H1 (cell line): ENCODE results near the gene DNASE1. TPM values are rescaled to one million over a fixed set of nuclear protein-coding genes. Genes with fewer than 3 reads are reported as not detected.
A peak's percentile ranks its signal among the peaks of the same experiment; 100 is the strongest.

ENCODE experiments used
- CTCF ChIA-PET: fragments of 300-600 bp; sonication (Branson Sonifier 250); formaldehyde crosslinking; loops from one replicate; lab custom pipeline; 2021; ENCODE audit not compliant: partially characterized antibody; lab: Charles Lee
- POLR2A ChIA-PET: fragments of 300-600 bp; sonication (Branson Sonifier 250); formaldehyde crosslinking; loops from one replicate; lab custom pipeline; 2021; ENCODE audit warnings: inconsistent platforms; ENCODE audit not compliant: partially characterized antibody; lab: Charles Lee
- DNase-seq, 2 experiments: peaks; one replicate each; pipeline versions ENCODE4 v3.0.0 to v3.0.0-alpha.2; 2010 to 2022; ENCODE audit warnings: low spot score in 2 of 2, low read depth in 1 of 2, mixed read lengths in 1 of 2
- FAIRE-seq: peaks from 2 replicates; lab custom pipeline; 2011; peaks lifted over from hg19 to GRCh38; lab: Jason Lieb, UNC
- H2AFZ ChIP-seq: 2 replicates; pipeline ENCODE4 v1.8.1; 2012; ENCODE audit warnings: low read length, inconsistent platforms
- H2AK5ac ChIP-seq: 2 replicates; pipeline ENCODE4 v1.6.1; 2013; ENCODE audit warnings: low read depth, low read length
- H2BK120ac ChIP-seq: replicated peaks from 2 replicates; pipeline ENCODE3; 2013; ENCODE audit warnings: low read depth, low read length, inconsistent platforms
- H2BK12ac ChIP-seq: 2 replicates; pipeline ENCODE4 v1.6.1; 2013; ENCODE audit warnings: low read depth, low read length
- H2BK15ac ChIP-seq: 2 replicates; pipeline ENCODE4 v1.6.1; 2013; ENCODE audit warnings: low read length
- H2BK20ac ChIP-seq: 2 replicates; pipeline ENCODE4 v1.6.1; 2013; ENCODE audit warnings: low read length
- H2BK5ac ChIP-seq: 2 replicates; pipeline ENCODE4 v1.6.1; 2013; ENCODE audit warnings: low read depth, low read length
- H3K14ac ChIP-seq: 2 replicates; pipeline ENCODE4 v1.6.1; 2013; ENCODE audit warnings: inconsistent platforms; ENCODE audit not compliant: insufficient read length
- H3K18ac ChIP-seq: 2 replicates; pipeline ENCODE4 v1.6.1; 2013; ENCODE audit warnings: low read length; ENCODE audit errors: extremely low read depth
- H3K23ac ChIP-seq: 2 replicates; pipeline ENCODE4 v1.6.1; 2013; ENCODE audit warnings: inconsistent platforms; ENCODE audit not compliant: insufficient read length
- H3K23me2 ChIP-seq: 2 replicates; pipeline ENCODE4 v1.6.1; 2013; ENCODE audit warnings: low read depth, low read length
- H3K27ac ChIP-seq: 2 replicates; pipeline ENCODE4 v1.6.1; 2011; ENCODE audit warnings: low read depth, low read length, inconsistent platforms
- H3K27me3 ChIP-seq, 4 experiments: replicated peaks in 1 of 4; 1 replicate in 1 of 4; 2 replicates in 3 of 4; pipeline versions ENCODE4 v1.6.1 to v1.8.1; 2011 to 2013; ENCODE audit warnings: low read length in 3 of 4, mild to moderate bottlenecking in 3 of 4, inconsistent platforms in 2 of 4, mixed read lengths in 2 of 4, moderate library complexity in 1 of 4; ENCODE audit not compliant: control insufficient read depth in 3 of 4, insufficient read depth in 3 of 4; ENCODE audit errors: extremely low read depth in 1 of 4
- H3K36me3 ChIP-seq, 4 experiments: 2 replicates each; pipeline versions ENCODE4 v1.6.1 to v1.8.1; 2011 to 2013; ENCODE audit warnings: mild to moderate bottlenecking in 4 of 4, low read length in 3 of 4, moderate library complexity in 2 of 4, control low read depth in 1 of 4, inconsistent platforms in 1 of 4; ENCODE audit not compliant: insufficient read depth in 4 of 4, control insufficient read depth in 2 of 4
- H3K4ac ChIP-seq: replicated peaks from 2 replicates; pipeline ENCODE3; 2013; ENCODE audit warnings: low read length, low read depth, mixed read lengths, inconsistent platforms; ENCODE audit not compliant: insufficient read length
- H3K4me1 ChIP-seq, 4 experiments: replicated peaks in 1 of 4; 1 replicate in 1 of 4; 2 replicates in 3 of 4; pipeline versions ENCODE4 v1.6.1 to v1.8.1; 2011 to 2013; ENCODE audit warnings: low read length in 3 of 4, inconsistent platforms in 2 of 4, mixed read lengths in 1 of 4; ENCODE audit not compliant: insufficient read depth in 4 of 4, control insufficient read depth in 3 of 4
- H3K4me2 ChIP-seq, 2 experiments: 2 replicates each; pipeline versions ENCODE4 v1.6.1 to v1.8.1; 2011 to 2013; ENCODE audit warnings: low read depth in 2 of 2, low read length in 2 of 2, control low read depth in 1 of 2, inconsistent platforms in 1 of 2, mild to moderate bottlenecking in 1 of 2; ENCODE audit not compliant: insufficient read depth in 1 of 2
- H3K4me3 ChIP-seq, 4 experiments: fragments of 200-600, 300-600 bp in 1 of 4; sonication (generic), shearing (Covaris generic), sonication (Bioruptor Twin) in 1 of 4; 2 replicates each; pipeline versions ENCODE4 v1.5.1 to v1.8.1; 2011 to 2016; ENCODE audit warnings: low read length in 4 of 4, low read depth in 3 of 4, control low read depth in 2 of 4, inconsistent platforms in 2 of 4, mild to moderate bottlenecking in 2 of 4, mixed read lengths in 1 of 4, moderate library complexity in 1 of 4; ENCODE audit not compliant: insufficient read depth in 2 of 4; ENCODE audit errors: extremely low read depth in 1 of 4
- H3K56ac ChIP-seq: replicated peaks from 2 replicates; pipeline ENCODE3; 2013; ENCODE audit warnings: low read depth, mild to moderate bottlenecking, mixed read lengths, low read length, inconsistent platforms; ENCODE audit not compliant: insufficient read length
- H3K79me1 ChIP-seq: 2 replicates; pipeline ENCODE4 v1.6.1; 2013; ENCODE audit warnings: low read depth, low read length, control low read depth
- H3K79me2 ChIP-seq, 2 experiments: 2 replicates each; pipeline versions ENCODE4 v1.6.1 to v1.8.1; 2012 to 2013; ENCODE audit warnings: low read length in 2 of 2, mild to moderate bottlenecking in 2 of 2, inconsistent platforms in 1 of 2; ENCODE audit not compliant: insufficient read depth in 2 of 2, control insufficient read depth in 1 of 2
- H3K9ac ChIP-seq, 4 experiments: replicated peaks in 1 of 4; 1 replicate in 1 of 4; 2 replicates in 3 of 4; pipeline versions ENCODE4 v1.6.1 to v1.8.1; 2011 to 2013; ENCODE audit warnings: low read depth in 3 of 4, low read length in 3 of 4, control low read depth in 2 of 4, mild to moderate bottlenecking in 2 of 4, moderate library complexity in 2 of 4, inconsistent platforms in 1 of 4; ENCODE audit errors: extremely low read depth in 1 of 4
- H3K9me3 ChIP-seq, 2 experiments: 2 replicates each; pipeline versions ENCODE4 v1.6.1 to v1.8.1; 2012 to 2013; ENCODE audit warnings: mild to moderate bottlenecking in 2 of 2, moderate library complexity in 2 of 2, control low read depth in 1 of 2, inconsistent platforms in 1 of 2, low read depth in 1 of 2, low read length in 1 of 2, mixed read lengths in 1 of 2; ENCODE audit not compliant: insufficient read depth in 2 of 2
- H4K20me1 ChIP-seq, 2 experiments: replicated peaks in 1 of 2; 2 replicates each; pipeline versions ENCODE3 to v1.8.1; 2011 to 2013; ENCODE audit warnings: inconsistent platforms in 2 of 2, low read length in 2 of 2, mild to moderate bottlenecking in 1 of 2; ENCODE audit not compliant: insufficient read depth in 2 of 2, control insufficient read depth in 1 of 2
- H4K5ac ChIP-seq: 2 replicates; pipeline ENCODE4 v1.6.1; 2013; ENCODE audit warnings: low read length, low read depth, mixed read lengths, inconsistent platforms; ENCODE audit not compliant: insufficient read length
- H4K8ac ChIP-seq: 2 replicates; pipeline ENCODE4 v1.8.0; 2013; ENCODE audit warnings: mild to moderate bottlenecking, moderate library complexity, low read length, inconsistent platforms; ENCODE audit not compliant: insufficient read depth; ENCODE audit errors: extremely low read depth
- H4K91ac ChIP-seq: replicated peaks from 2 replicates; pipeline ENCODE3; 2013; ENCODE audit warnings: low read length, mixed read lengths, inconsistent platforms; ENCODE audit not compliant: insufficient read length
- BRCA1 ChIP-seq: IDR thresholded peaks from 2 replicates; pipeline ENCODE4 v1.6.1; 2012; ENCODE audit warnings: low read depth, low read length, improper control_type of control experiment
- CTCF ChIP-seq, 3 experiments: IDR thresholded peaks; 1 replicate in 2 of 3; 2 replicates in 1 of 3; pipeline versions ENCODE4 v1.5.1 to v1.6.1; 2011; ENCODE audit warnings: low read length in 3 of 3, mild to moderate bottlenecking in 3 of 3, inconsistent platforms in 2 of 3, low read depth in 1 of 3, moderate library complexity in 1 of 3; ENCODE audit not compliant: insufficient read depth in 1 of 3; ENCODE audit errors: control extremely low read depth in 1 of 3
- EZH2 ChIP-seq: fragments of 200-600 bp; sonication (generic); IDR thresholded peaks from 2 replicates; pipeline ENCODE4 v1.7.1; 2012; ENCODE audit warnings: low read depth, mild to moderate bottlenecking, moderate library complexity, low read length, inconsistent platforms; ENCODE audit not compliant: severe bottlenecking
- FOSL1 ChIP-seq: IDR thresholded peaks from 2 replicates; pipeline ENCODE4 v1.6.1; 2011; ENCODE audit warnings: mild to moderate bottlenecking, low read depth, low read length, moderate library complexity; ENCODE audit not compliant: insufficient read depth
- JUND ChIP-seq: IDR thresholded peaks from 2 replicates; pipeline ENCODE4 v1.6.1; 2011; ENCODE audit warnings: mild to moderate bottlenecking, improper control_type of control experiment, low read length
- KDM4A ChIP-seq: IDR thresholded peaks from one replicate; pipeline ENCODE4 v1.7.1; 2012; ENCODE audit warnings: low read depth, mild to moderate bottlenecking, moderate library complexity, low read length, inconsistent platforms; ENCODE audit not compliant: severe bottlenecking
- POLR2AphosphoS5 ChIP-seq: IDR thresholded peaks from 2 replicates; pipeline ENCODE4 v1.6.1; 2011; ENCODE audit warnings: low read depth, low read length
- RBBP5 ChIP-seq: IDR thresholded peaks from 2 replicates; pipeline ENCODE4 v1.7.1; 2012; ENCODE audit warnings: low read depth, mild to moderate bottlenecking, inconsistent platforms, low read length, moderate library complexity, borderline replicate concordance
- SAP30 ChIP-seq: fragments of 300-600 bp; sonication (generic); IDR thresholded peaks from 2 replicates; pipeline ENCODE4 v1.7.1; 2012; ENCODE audit warnings: low read length, moderate library complexity, mild to moderate bottlenecking, inconsistent platforms; ENCODE audit not compliant: insufficient read depth, insufficient replicate concordance
- WGBS, 2 experiments: shearing (Covaris generic) in 1 of 2; methylation state at CpG; one replicate each; pipeline versions ENCODE4 v1.1.6 to v1.1.7; 2013 to 2015; ENCODE audit warnings: low lambda C conversion rate in 2 of 2, mixed read lengths in 2 of 2, inconsistent platforms in 1 of 2, low coverage in 1 of 2, missing lambda C conversion rate in 1 of 2; ENCODE audit not compliant: insufficient replicate concordance in 2 of 2, insufficient coverage in 1 of 2, insufficient read length in 1 of 2; ENCODE audit errors: extremely low coverage in 1 of 2, missing lambda C conversion rate in 1 of 2; 5-methylcytosine and 5-hydroxymethylcytosine counted together
- polyA plus RNA-seq, 7 experiments: library from polyadenylated mRNA; depleted of rRNA in 3 of 7; stranded (reverse) in 5 of 7; unstranded in 2 of 7; fragments of >200 nt in 5 of 7; fragments of 200-250 nt in 2 of 7; gene quantifications; 1 replicate in 5 of 7; 2 replicates in 1 of 7; 4 replicates in 1 of 7; pipeline versions ENCODE4 v1.2.1 to v1.2.3, GENCODE V29; 2011 to 2013; ENCODE audit warnings: missing spikeins in 2 of 7, mixed read lengths in 2 of 7
- total RNA-seq: library from RNA; stranded (reverse); fragmentation: NEBNext Ultra II Directional; extraction: Animal tissue kit (Norgen Biotek cat#: 25700); gene quantifications from 2 replicates; pipeline ENCODE4 v1.2.1, GENCODE V29; 2021

Gene DNASE1
- total and polyA plus RNA-seq, 2 of the 8 experiments (the other 6 are each of a cell fraction or from before 2014, with no cell fraction given): 11.5 to 16.7 TPM

GRCh38 chr16:3695610-3696369 is 41.3 kb downstream of the DNASE1 start:
- H3K27me3 ChIP-seq: no peaks in the 10 kb centered on the region
- H2AK5ac ChIP-seq: no peak overlapping the region
- no peak overlapping the region for H2BK20ac ChIP-seq
- H2BK12ac ChIP-seq: no peak overlapping the region
- H3K4me2 ChIP-seq: no peak overlapping the region
- no peak overlapping the region for H2BK15ac ChIP-seq
- no peak overlapping the region for H3K14ac ChIP-seq
- no peak for FAIRE-seq
- H4K5ac ChIP-seq: no peak overlapping the region
- no peak overlapping the region for H3K18ac ChIP-seq
- no peak overlapping the region for H3K23ac ChIP-seq
- no peak overlapping the region for H3K4ac ChIP-seq
- 94% methylated on average over 19 of the region's 19 CpGs; no CpG with 5 or more reads in 1 of the 2 experiments for WGBS, 2 experiments
- H3K9ac ChIP-seq: no peak overlapping the region
- peak overlapping the region; percentile 15; the same call in 1 of the 2 replicates for H4K8ac ChIP-seq
- peaks cover 0 to 59% of the 10 kb centered on the region in 2 experiments; a peak in 3 of 4 replicates for H3K79me2 ChIP-seq
- no peaks in the 10 kb centered on the region for H3K9me3 ChIP-seq
- H3K79me1 ChIP-seq: peaks cover 10% of the 10 kb centered on the region; the same call in 1 of the 2 replicates
- no peak for DNase-seq
- ChIA-PET POLR2A (interaction anchor here (0.6 to 1.9 kb wide), 6 partner anchors 9 to 478 kb away, joined by 3 to 7 read pairs (median 3); partner anchors contain the start of gene TRAP1), CTCF (interaction anchor here (0.6 to 1.3 kb wide), 7 partner anchors 8 to 709 kb away, joined by 3 to 4 read pairs (median 3); no protein-coding TSS in a partner anchor)
- H2AFZ ChIP-seq: no peak overlapping the region
- peaks cover 2 to 8% of the 10 kb centered on the region in 2 experiments for H4K20me1 ChIP-seq
- no peak overlapping the region for H3K56ac ChIP-seq
- H2BK120ac ChIP-seq: no peak overlapping the region
- no peak overlapping the region for H3K4me3 ChIP-seq
- H3K36me3 ChIP-seq: peaks cover 0 to 5% (median 0%) of the 10 kb centered on the region in 4 experiments; a peak in 2 of 8 replicates
- H3K27ac ChIP-seq: no peak overlapping the region
- no peaks in the 10 kb centered on the region; a peak in 2 of 7 replicates for H3K4me1 ChIP-seq
- H4K91ac ChIP-seq: no peak overlapping the region
- no peaks in the 10 kb centered on the region for H3K23me2 ChIP-seq
- H2BK5ac ChIP-seq: no peak overlapping the region; the same call in 1 of the 2 replicates
- TF ChIP-seq JUND (no peak), POLR2AphosphoS5 (no peak), BRCA1 (no peak), KDM4A (no peak), RBBP5 (no peak), EZH2 (no peak), FOSL1 (no peak), CTCF (IDR thresholded peaks at IDR 0.05; ENCODE audit: control extremely low read depth in 1 of 3, insufficient read depth in 1 of 3, low read depth in 1 of 3, low read length in 3 of 3) (no peak), SAP30 (no peak)
